Duodenal mucosa (tissue), 2 donors: ENCODE data around the gene DTX1.

Experiments used
- H3K27ac ChIP-seq: one replicate; pipeline ENCODE4 v1.7.0; 2013; ENCODE audit warnings: low read depth, low read length
- H3K27me3 ChIP-seq, 2 donors: one replicate each; pipeline ENCODE4 v1.7.0; 2013; ENCODE audit warnings: low read length in 2 of 2, control low read depth in 1 of 2; ENCODE audit not compliant: insufficient read depth in 2 of 2, control insufficient read depth in 1 of 2
- H3K36me3 ChIP-seq, 2 donors: one replicate each; pipeline ENCODE4 v1.7.0; 2013; ENCODE audit warnings: low read length in 2 of 2, control low read depth in 1 of 2; ENCODE audit not compliant: insufficient read depth in 2 of 2, control insufficient read depth in 1 of 2
- H3K4me1 ChIP-seq, 2 donors: one replicate each; pipeline ENCODE4 v1.7.0; 2013; ENCODE audit warnings: low read length in 2 of 2, control low read depth in 1 of 2; ENCODE audit not compliant: insufficient read depth in 2 of 2, control insufficient read depth in 1 of 2
- H3K4me3 ChIP-seq, 2 donors: one replicate each; pipeline ENCODE4 v1.7.0; 2013; ENCODE audit warnings: low read length in 2 of 2, low read depth in 1 of 2
- H3K9ac ChIP-seq, 2 donors: one replicate each; pipeline ENCODE4 v1.7.0; 2013; ENCODE audit warnings: low read length in 2 of 2, low read depth in 1 of 2
- H3K9me3 ChIP-seq, 2 donors: one replicate each; pipeline ENCODE4 v1.7.0; 2013; ENCODE audit warnings: low read length in 2 of 2, control low read depth in 1 of 2; ENCODE audit not compliant: control insufficient read depth in 1 of 2

DTX1 gene

GRCh38 chr12:113128802-113129663 is 72.5 kb downstream of the DTX1 start:
- no peaks in the 10 kb centered on the region for H3K4me1 ChIP-seq
- H3K27me3 ChIP-seq, result no peaks in the 10 kb centered on the region
- H3K27ac ChIP-seq, result no peak overlapping the region
- H3K36me3 ChIP-seq, result no peaks in the 10 kb centered on the region
- H3K4me3 ChIP-seq, result no peak overlapping the region
- no peaks in the 10 kb centered on the region for H3K9me3 ChIP-seq
- H3K9ac ChIP-seq, result no peak overlapping the region

GRCh38 chr12:113129664-113130456 is 73.3 kb downstream of the DTX1 start:
- H3K9me3 ChIP-seq, result no peaks in the 10 kb centered on the region
- no peak overlapping the region for H3K9ac ChIP-seq
- H3K4me3 ChIP-seq, result no peak overlapping the region
- H3K27me3 ChIP-seq, result no peaks in the 10 kb centered on the region
- no peaks in the 10 kb centered on the region for H3K36me3 ChIP-seq
- no peak overlapping the region for H3K27ac ChIP-seq
- no peaks in the 10 kb centered on the region for H3K4me1 ChIP-seq

GRCh38 chr12:113130457-113131135 is 74.1 kb downstream of the DTX1 start:
- Histone ChIP-seq H3K4me1 (peaks cover 0 to 3% of the 10 kb centered on the region in 2 donors), H3K36me3 (no peaks in the 10 kb centered on the region), H3K27ac (no peak overlapping the region), H3K4me3 (no peak overlapping the region), H3K9me3 (no peaks in the 10 kb centered on the region), H3K9ac (no peak overlapping the region), H3K27me3 (no peaks in the 10 kb centered on the region)

GRCh38 chr12:113131556-113131955 is 75.0 kb downstream of the DTX1 start:
- Histone ChIP-seq H3K36me3 (no peaks in the 10 kb centered on the region), H3K4me1 (peaks cover 8 to 12% of the 10 kb centered on the region in 2 donors), H3K9ac (no peak overlapping the region), H3K9me3 (no peaks in the 10 kb centered on the region), H3K27me3 (no peaks in the 10 kb centered on the region), H3K4me3 (no peak overlapping the region), H3K27ac (no peak overlapping the region)

- Histone ChIP-seq H3K4me1 (peaks cover 13 to 15% of the 10 kb centered on the region in 2 donors), H3K27ac (no peak overlapping the region), H3K36me3 (no peaks in the 10 kb centered on the region), H3K9ac (no peak overlapping the region), H3K9me3 (no peaks in the 10 kb centered on the region), H3K4me3 (no peak overlapping the region), H3K27me3 (no peaks in the 10 kb centered on the region)
These were observed 76.5 kb downstream of the DTX1 start for GRCh38 chr12:113133036-113133435.

GRCh38 chr12:113133666-113134065 is 77.1 kb downstream of the DTX1 start:
- H3K4me3 ChIP-seq, result no peak overlapping the region
- H3K27ac ChIP-seq, result no peak overlapping the region
- H3K27me3 ChIP-seq, result no peaks in the 10 kb centered on the region
- peaks cover 13 to 15% of the 10 kb centered on the region in 2 donors for H3K4me1 ChIP-seq
- no peak overlapping the region for H3K9ac ChIP-seq
- H3K36me3 ChIP-seq, result no peaks in the 10 kb centered on the region
- no peaks in the 10 kb centered on the region for H3K9me3 ChIP-seq

- no peaks in the 10 kb centered on the region for H3K27me3 ChIP-seq
- no peaks in the 10 kb centered on the region for H3K36me3 ChIP-seq
- no peak overlapping the region for H3K27ac ChIP-seq
- H3K4me1 ChIP-seq, result peaks cover 13 to 15% of the 10 kb centered on the region in 2 donors
- H3K9me3 ChIP-seq, result no peaks in the 10 kb centered on the region
- H3K9ac ChIP-seq, result peak overlapping the region in 1 of 2 donors; percentile 48
- H3K4me3 ChIP-seq, result peak overlapping the region in 1 of 2 donors; percentile 61
These were observed 77.5 kb downstream of the DTX1 start for GRCh38 chr12:113134071-113134470.

- Histone ChIP-seq H3K27ac (no peak overlapping the region), H3K4me1 (peaks cover 13 to 15% of the 10 kb centered on the region in 2 donors), H3K9me3 (no peaks in the 10 kb centered on the region), H3K4me3 (peak overlapping the region in 1 of 2 donors; percentile 61), H3K27me3 (no peaks in the 10 kb centered on the region), H3K9ac (peak overlapping the region in 1 of 2 donors; percentile 48), H3K36me3 (no peaks in the 10 kb centered on the region)
These were observed 78.0 kb downstream of the DTX1 start for GRCh38 chr12:113134521-113134951.

- H3K27ac ChIP-seq, result no peak within 1 kb of the TSS
- H3K9ac ChIP-seq, result peak within 1 kb of the TSS in 1 of 2 donors; percentile 48
- no peaks in the 10 kb centered on the region for H3K9me3 ChIP-seq
- peaks cover 13 to 15% of the 10 kb centered on the region in 2 donors for H3K4me1 ChIP-seq
- H3K27me3 ChIP-seq, result no peaks in the 10 kb centered on the region
- no peaks in the 10 kb centered on the region for H3K36me3 ChIP-seq
- H3K4me3 ChIP-seq, result peak within 1 kb of the TSS; percentile 53 to 61
These were observed 78.9 kb downstream of the DTX1 start, which contains the start of gene RASAL1 for GRCh38 chr12:113135178-113136127. RASAL1 (minus strand) TSS chr12:113135761; CDS start chr12:113135462, 299 bp downstream.
